ENCODE measurements around the gene RPL3. TPM values are rescaled to one million over a fixed set of nuclear protein-coding genes. Genes with fewer than 3 reads are reported as not detected.

The RPL3 gene
- total RNA-seq, 1 experiment from 2014 or later: 3,009 TPM

DNA sequence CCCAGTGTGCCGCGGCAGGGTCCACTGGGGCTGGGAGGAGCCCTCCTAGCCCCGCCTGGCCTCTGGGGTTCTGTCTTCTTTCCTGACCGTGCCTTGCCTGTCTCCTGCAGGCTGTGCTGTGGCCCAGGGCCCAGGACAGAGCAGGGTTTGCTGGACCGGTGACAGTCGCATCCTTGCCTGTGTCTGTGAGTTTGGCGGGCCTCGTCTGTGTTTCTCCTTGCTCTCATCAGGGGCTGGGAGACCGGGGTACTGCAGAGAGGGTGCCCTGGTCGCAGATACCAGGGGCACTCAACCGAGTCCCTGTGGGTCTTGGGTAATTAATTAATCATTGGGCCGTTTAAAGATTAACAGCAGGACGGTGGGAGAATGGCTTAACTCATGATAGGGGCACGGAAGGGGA lies 29.9 kb downstream of the RPL3 start:
- no peak for ATAC-seq
- no peaks in the 10 kb centered on the region for H3K27me3 Mint-ChIP-seq (ENCODE audit: low read depth)
- TF ChIP-seq ZNF219 (CRISPR knock-in tag; IDR thresholded peaks at IDR 0.05; ENCODE audit: borderline replicate concordance): no peak
- TF ChIP-seq, protein P1, sequence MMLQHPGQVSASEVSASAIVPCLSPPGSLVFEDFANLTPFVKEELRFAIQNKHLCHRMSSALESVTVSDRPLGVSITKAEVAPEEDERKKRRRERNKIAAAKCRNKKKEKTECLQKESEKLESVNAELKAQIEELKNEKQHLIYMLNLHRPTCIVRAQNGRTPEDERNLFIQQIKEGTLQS (CRISPR knock-in tag; conservative IDR thresholded peaks at IDR 0.05): no peak
- TF ChIP-seq, protein P2, sequence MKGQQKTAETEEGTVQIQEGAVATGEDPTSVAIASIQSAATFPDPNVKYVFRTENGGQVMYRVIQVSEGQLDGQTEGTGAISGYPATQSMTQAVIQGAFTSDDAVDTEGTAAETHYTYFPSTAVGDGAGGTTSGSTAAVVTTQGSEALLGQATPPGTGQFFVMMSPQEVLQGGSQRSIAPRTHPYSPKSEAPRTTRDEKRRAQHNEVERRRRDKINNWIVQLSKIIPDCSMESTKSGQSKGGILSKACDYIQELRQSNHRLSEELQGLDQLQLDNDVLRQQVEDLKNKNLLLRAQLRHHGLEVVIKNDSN (CRISPR knock-in tag; IDR thresholded peaks at IDR 0.05): no peak
- no peak for TF ChIP-seq RORB (CRISPR knock-in tag; IDR thresholded peaks at IDR 0.05)
- no peak for TF ChIP-seq GRHL2 (CRISPR knock-in tag; IDR thresholded peaks at IDR 0.05; ENCODE audit: insufficient replicate concordance, severe bottlenecking)
- TF ChIP-seq, protein P3, sequence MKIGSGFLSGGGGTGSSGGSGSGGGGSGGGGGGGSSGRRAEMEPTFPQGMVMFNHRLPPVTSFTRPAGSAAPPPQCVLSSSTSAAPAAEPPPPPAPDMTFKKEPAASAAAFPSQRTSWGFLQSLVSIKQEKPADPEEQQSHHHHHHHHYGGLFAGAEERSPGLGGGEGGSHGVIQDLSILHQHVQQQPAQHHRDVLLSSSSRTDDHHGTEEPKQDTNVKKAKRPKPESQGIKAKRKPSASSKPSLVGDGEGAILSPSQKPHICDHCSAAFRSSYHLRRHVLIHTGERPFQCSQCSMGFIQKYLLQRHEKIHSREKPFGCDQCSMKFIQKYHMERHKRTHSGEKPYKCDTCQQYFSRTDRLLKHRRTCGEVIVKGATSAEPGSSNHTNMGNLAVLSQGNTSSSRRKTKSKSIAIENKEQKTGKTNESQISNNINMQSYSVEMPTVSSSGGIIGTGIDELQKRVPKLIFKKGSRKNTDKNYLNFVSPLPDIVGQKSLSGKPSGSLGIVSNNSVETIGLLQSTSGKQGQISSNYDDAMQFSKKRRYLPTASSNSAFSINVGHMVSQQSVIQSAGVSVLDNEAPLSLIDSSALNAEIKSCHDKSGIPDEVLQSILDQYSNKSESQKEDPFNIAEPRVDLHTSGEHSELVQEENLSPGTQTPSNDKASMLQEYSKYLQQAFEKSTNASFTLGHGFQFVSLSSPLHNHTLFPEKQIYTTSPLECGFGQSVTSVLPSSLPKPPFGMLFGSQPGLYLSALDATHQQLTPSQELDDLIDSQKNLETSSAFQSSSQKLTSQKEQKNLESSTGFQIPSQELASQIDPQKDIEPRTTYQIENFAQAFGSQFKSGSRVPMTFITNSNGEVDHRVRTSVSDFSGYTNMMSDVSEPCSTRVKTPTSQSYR (CRISPR knock-in tag; IDR thresholded peaks at IDR 0.05): no peak
- TF ChIP-seq, protein P4, sequence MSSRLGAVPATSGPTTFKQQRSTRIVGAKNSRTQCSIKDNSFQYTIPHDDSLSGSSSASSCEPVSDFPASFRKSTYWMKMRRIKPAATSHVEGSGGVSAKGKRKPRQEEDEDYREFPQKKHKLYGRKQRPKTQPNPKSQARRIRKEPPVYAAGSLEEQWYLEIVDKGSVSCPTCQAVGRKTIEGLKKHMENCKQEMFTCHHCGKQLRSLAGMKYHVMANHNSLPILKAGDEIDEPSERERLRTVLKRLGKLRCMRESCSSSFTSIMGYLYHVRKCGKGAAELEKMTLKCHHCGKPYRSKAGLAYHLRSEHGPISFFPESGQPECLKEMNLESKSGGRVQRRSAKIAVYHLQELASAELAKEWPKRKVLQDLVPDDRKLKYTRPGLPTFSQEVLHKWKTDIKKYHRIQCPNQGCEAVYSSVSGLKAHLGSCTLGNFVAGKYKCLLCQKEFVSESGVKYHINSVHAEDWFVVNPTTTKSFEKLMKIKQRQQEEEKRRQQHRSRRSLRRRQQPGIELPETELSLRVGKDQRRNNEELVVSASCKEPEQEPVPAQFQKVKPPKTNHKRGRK (CRISPR knock-in tag; IDR thresholded peaks at IDR 0.05; ENCODE audit: borderline replicate concordance): no peak
- TF ChIP-seq ZNF138 (CRISPR knock-in tag; conservative IDR thresholded peaks at IDR 0.05): no peak
- TF ChIP-seq TCF7 (CRISPR knock-in tag; IDR thresholded peaks at IDR 0.05; ENCODE audit: low read depth): no peak
- TF ChIP-seq NFATC4 (CRISPR knock-in tag; IDR thresholded peaks at IDR 0.05): no peak
- TF ChIP-seq NFYB (CRISPR knock-in tag; conservative IDR thresholded peaks at IDR 0.05; ENCODE audit: low read depth): no peak
- TF ChIP-seq, protein P5, sequence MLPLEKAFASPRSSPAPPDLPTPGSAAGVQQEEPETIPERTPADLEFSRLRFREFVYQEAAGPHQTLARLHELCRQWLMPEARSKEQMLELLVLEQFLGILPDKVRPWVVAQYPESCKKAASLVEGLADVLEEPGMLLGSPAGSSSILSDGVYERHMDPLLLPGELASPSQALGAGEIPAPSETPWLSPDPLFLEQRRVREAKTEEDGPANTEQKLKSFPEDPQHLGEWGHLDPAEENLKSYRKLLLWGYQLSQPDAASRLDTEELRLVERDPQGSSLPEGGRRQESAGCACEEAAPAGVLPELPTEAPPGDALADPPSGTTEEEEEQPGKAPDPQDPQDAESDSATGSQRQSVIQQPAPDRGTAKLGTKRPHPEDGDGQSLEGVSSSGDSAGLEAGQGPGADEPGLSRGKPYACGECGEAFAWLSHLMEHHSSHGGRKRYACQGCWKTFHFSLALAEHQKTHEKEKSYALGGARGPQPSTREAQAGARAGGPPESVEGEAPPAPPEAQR (CRISPR knock-in tag; IDR thresholded peaks at IDR 0.05): no peak
- no peak for TF ChIP-seq JAZF1 (CRISPR knock-in tag; IDR thresholded peaks at IDR 0.05)
- TF ChIP-seq, protein P6, sequence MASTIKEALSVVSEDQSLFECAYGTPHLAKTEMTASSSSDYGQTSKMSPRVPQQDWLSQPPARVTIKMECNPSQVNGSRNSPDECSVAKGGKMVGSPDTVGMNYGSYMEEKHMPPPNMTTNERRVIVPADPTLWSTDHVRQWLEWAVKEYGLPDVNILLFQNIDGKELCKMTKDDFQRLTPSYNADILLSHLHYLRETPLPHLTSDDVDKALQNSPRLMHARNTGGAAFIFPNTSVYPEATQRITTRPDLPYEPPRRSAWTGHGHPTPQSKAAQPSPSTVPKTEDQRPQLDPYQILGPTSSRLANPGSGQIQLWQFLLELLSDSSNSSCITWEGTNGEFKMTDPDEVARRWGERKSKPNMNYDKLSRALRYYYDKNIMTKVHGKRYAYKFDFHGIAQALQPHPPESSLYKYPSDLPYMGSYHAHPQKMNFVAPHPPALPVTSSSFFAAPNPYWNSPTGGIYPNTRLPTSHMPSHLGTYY (CRISPR knock-in tag; IDR thresholded peaks at IDR 0.05): no peak
- TF ChIP-seq OVOL2 (CRISPR knock-in tag; IDR thresholded peaks at IDR 0.05; ENCODE audit: borderline replicate concordance): no peak
- no peak for TF ChIP-seq KAT7 (CRISPR knock-in tag; IDR thresholded peaks at IDR 0.05; ENCODE audit: borderline replicate concordance)
- no peak for TF ChIP-seq SOX15 (CRISPR knock-in tag; IDR thresholded peaks at IDR 0.05)
- TF ChIP-seq, protein P7, sequence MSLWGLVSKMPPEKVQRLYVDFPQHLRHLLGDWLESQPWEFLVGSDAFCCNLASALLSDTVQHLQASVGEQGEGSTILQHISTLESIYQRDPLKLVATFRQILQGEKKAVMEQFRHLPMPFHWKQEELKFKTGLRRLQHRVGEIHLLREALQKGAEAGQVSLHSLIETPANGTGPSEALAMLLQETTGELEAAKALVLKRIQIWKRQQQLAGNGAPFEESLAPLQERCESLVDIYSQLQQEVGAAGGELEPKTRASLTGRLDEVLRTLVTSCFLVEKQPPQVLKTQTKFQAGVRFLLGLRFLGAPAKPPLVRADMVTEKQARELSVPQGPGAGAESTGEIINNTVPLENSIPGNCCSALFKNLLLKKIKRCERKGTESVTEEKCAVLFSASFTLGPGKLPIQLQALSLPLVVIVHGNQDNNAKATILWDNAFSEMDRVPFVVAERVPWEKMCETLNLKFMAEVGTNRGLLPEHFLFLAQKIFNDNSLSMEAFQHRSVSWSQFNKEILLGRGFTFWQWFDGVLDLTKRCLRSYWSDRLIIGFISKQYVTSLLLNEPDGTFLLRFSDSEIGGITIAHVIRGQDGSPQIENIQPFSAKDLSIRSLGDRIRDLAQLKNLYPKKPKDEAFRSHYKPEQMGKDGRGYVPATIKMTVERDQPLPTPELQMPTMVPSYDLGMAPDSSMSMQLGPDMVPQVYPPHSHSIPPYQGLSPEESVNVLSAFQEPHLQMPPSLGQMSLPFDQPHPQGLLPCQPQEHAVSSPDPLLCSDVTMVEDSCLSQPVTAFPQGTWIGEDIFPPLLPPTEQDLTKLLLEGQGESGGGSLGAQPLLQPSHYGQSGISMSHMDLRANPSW (CRISPR knock-in tag; conservative IDR thresholded peaks at IDR 0.05; ENCODE audit: low read depth): no peak
- no peak for TF ChIP-seq NR2C2 (CRISPR knock-in tag; IDR thresholded peaks at IDR 0.05)
- H3K9me3 Mint-ChIP-seq: peaks cover 6% of the 10 kb centered on the region; the same call in 1 of the 2 replicates
- ChIA-PET POLR2A (interaction anchor here (0.5 kb wide), 1 partner anchor 45 kb away, joined by 3 read pairs; no protein-coding TSS in a partner anchor), CTCF (interaction anchor here (0.9 to 3.2 kb wide), 2 partner anchors 17 to 22 kb away, joined by 4 to 13 read pairs; no protein-coding TSS in a partner anchor)
- DNase-seq (ENCODE audit: low spot score): no peak
- no peaks in the 10 kb centered on the region for H3K36me3 Mint-ChIP-seq
- no peak overlapping the region for H3K4me3 Mint-ChIP-seq
- peaks cover 9% of the 10 kb centered on the region for H3K4me1 Mint-ChIP-seq
- no peak overlapping the region for H3K27ac Mint-ChIP-seq
